NCI-H1105 treated with DMSO at 0.1 percent for 48 hours (cell line): Measurements from ENCODE around the gene CFAP74.

ENCODE experiments used
- DNase-seq: peaks from one replicate; lab custom pipeline; 2025; lab: John Stamatoyannopoulos, UW

The CFAP74 gene

GRCh38 chr1:2003541-2004131, at the start of gene CFAP74:
CFAP74 (minus strand) TSS chr1:2003786; CDS start chr1:1990956, 12,830 bp downstream.
- peak; percentile 76 for DNase-seq

GRCh38 chr1:2053217-2053616, 49.6 kb upstream of the CFAP74 start:
- DNase-seq = no peak

DNA sequence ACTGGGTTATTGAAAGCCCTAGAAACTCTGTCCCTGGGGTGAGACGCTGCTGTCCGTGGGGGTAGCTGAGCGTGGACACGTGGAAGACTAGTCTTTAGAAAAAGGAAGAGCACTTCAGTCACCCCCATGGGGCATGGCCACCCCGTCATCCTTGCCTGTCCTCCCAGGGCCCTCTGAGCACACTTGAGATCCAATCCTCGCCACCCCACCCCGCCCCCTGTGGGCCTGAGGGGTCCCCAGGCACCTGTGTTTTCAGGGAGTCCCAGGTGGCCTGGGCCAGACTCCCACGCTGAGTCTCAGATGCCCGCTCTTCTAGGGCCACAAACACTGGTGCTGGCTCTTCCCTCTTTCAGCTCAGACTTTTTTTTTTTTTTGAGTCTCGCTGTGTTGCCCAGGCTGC, 49.2 kb upstream of the CFAP74 start:
- DNase-seq = no peak

DNA sequence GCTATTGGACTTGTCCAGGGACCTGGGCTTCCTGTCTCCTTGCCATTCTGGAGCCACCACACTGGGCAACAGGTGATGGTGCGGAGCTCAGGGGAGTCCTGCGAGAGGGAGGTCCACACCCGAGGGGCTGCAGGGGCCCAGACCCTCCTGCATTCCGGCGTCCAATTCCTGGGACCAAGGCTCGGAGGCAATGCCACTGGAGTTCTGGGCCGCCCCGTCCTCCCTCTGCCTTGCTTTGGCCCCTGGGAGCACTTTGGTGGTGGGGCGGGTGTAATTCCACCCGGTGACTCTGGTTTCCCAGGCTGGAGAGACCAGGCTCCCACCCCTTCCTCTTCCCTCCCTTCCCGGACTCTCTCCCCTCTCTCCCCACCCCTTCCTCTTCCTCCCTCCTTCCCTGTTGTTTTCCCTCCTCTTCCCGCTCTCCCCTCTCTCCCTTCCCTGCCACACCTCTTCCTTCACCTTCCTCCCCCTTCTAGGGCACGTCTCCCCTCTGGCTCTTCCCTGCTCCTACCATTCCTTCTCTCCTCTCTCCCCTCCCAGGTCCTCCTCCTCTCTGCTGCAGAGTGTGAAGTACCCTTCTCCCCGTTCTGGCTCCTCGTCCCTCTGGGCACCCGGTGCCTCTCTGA, 48.6 kb upstream of the CFAP74 start:
- no peak for DNase-seq

- no peak for DNase-seq
These were observed 47.5 kb upstream of the CFAP74 start for GRCh38 chr1:2050793-2051682.

- DNase-seq = no peak
These were observed 46.8 kb upstream of the CFAP74 start for GRCh38 chr1:2050461-2050792.

DNA sequence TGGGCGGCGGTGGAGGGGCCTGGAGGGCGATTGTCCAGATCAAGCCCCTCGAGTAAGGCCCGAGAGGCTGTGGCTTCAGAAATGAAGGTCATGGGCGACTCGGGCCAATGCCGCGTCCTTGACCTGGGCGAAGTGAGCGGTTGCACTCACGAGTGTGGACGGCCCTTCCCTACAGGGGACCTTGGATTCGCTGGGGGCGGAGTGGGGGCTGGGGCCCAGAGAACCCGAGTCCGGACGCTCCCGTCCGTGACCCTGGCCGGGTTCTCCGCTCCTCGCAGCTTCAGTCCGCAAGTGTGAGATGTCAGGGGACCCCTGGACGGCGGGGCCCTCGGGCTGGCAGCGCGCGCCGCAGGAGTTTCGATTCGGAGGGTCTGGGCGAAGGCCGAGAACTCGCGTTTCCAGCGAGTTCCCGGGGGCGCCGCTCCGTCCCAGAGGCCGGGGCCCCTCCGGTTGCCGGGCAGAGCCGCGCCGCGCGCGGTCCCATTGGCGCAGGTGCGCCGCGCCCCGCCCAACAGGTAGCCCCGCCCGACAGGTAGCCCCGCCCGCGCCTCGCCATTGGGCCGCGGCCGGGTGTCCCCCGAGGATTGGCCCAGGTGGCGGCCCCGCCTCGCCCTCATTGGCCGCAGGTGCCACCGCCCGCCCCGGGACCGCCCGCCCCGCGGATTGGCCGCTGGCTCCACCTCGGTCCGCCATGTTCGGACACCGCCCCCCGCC, 46.3 kb upstream of the CFAP74 start, which contains the start of gene PRKCZ:
Gene PRKCZ (plus strand): TSS at position 694 of the 714 bp plus-strand sequence. CDS start 220 bp downstream, outside the sequence.
- DNase-seq = peak; percentile 89

- DNase-seq = peak; percentile 17
These were observed 45.7 kb upstream of the CFAP74 start for GRCh38 chr1:2049225-2049717.

GRCh38 chr1:2047749-2048729, 44.5 kb upstream of the CFAP74 start:
- DNase-seq = no peak

- DNase-seq = no peak
These were observed 43.6 kb upstream of the CFAP74 start for GRCh38 chr1:2046953-2047748.

GRCh38 chr1:2046174-2046917, 42.8 kb upstream of the CFAP74 start:
- DNase-seq = peak; percentile 42

GRCh38 chr1:2045468-2046173, 42.0 kb upstream of the CFAP74 start:
- no peak for DNase-seq

DNA sequence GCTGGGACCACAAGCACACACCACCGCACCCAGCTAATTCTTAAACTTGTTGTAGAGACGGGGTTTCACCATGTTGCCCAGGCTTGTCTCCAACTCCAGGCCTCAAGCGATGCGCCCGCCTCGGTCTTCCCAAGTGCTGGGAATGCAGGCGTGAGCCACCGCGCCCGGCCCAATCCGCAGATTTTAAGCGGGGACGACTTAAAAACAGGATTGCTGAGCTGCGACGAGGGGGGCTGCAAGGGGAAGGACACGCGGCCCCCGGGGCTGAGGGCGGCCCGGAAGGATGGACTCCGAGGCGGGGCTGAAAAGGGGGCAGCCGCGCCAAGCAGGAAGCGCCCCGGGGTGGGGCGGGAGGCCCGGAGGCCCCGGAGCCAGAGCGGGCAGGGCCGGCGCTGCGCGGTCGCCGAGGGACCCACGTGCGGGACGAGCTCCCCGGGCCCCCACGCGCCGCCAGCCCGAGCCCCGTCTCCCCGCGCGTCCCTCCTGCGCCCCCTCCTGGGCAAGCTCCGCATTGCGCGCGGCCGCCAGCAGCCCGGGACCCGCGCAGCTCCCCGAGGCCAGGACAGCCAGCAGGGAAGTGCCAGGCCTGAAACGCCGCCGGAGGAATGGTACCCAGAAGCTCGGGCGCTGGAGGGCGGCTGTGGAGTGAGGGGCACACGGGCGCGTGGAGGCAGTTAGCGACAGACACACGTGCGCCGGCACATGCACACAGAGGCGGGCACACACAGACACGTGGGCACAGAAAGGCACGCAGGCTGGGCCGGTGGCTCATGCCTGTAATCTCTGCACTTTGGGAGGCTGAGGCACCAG, 41.1 kb upstream of the CFAP74 start:
- DNase-seq = peak; percentile 3

DNA sequence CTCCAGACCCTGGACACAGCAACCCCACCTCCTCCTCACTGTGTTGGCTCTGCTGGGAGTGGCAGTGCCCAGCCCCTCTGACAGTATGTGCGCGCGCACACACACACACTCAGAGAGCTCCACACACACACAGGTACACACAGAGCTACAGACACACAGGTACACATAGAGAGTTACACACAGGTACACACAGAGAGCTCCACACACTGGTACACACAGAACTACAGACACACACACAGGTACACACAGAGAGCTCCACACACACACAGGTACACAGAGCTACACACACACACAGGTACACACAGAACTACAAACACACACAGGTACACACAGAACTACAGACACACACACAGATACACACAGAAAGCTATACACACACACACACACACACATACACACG, 40.3 kb upstream of the CFAP74 start:
- DNase-seq = no peak

GRCh38 chr1:2042830-2043773, 39.5 kb upstream of the CFAP74 start:
- DNase-seq = no peak

DNA sequence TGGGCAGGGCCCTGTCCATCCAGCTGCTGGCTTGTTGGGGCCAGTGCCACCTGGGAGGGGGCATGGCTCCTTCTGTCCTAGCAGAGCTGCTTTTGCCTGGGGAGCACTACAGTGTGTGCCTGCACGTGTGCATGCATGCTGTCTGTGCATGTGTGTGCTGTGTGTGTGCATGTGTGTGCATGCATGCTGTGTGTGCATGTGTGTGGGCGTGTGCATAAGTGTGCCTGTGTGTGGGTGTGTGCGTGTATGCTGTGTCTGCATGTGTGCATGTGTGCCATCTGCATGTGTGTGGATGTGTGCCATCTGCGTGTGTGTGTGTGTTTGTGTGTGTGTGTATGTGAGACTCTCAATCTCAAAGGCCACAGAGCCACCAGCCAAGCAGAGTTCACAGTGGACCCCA, 38.3 kb upstream of the CFAP74 start:
- DNase-seq = no peak

DNA sequence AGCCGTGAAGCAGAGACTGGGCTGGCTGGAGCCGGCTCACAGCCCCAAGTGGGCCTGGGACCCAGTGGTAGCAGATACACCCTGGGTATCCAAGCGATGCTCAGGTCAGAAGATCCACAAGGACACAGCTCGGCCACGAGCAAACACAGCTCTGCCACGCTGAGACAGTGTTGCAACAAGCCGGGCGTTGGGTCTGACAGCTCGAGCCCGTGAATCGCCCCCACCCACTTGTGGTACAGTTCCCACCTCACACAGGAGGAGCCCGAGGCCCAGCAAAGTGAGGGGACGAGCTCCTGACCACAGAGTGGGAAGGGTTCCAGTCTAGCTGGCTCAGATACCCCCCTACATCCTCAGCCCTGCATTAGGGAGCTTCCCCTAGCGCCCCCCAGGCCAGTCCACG, 37.7 kb upstream of the CFAP74 start:
- DNase-seq = no peak
